ENCODE data around the gene VSIG2.
"Not testable (repeated sequence)": the region's sequence is repeated elsewhere in the genome, so short reads cannot be mapped to it uniquely, and the experiment has no call there.

VSIG2 gene

GRCh38 chr11:124778281-124778680 is 26.2 kb upstream of the VSIG2 start:
- TF ChIP-seq, protein P1, sequence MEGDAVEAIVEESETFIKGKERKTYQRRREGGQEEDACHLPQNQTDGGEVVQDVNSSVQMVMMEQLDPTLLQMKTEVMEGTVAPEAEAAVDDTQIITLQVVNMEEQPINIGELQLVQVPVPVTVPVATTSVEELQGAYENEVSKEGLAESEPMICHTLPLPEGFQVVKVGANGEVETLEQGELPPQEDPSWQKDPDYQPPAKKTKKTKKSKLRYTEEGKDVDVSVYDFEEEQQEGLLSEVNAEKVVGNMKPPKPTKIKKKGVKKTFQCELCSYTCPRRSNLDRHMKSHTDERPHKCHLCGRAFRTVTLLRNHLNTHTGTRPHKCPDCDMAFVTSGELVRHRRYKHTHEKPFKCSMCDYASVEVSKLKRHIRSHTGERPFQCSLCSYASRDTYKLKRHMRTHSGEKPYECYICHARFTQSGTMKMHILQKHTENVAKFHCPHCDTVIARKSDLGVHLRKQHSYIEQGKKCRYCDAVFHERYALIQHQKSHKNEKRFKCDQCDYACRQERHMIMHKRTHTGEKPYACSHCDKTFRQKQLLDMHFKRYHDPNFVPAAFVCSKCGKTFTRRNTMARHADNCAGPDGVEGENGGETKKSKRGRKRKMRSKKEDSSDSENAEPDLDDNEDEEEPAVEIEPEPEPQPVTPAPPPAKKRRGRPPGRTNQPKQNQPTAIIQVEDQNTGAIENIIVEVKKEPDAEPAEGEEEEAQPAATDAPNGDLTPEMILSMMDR (IDR thresholded peaks at IDR 0.05; ENCODE audit: low read depth, low read length, missing control alignments) = no peak
- H3K4me3 ChIP-seq (ENCODE audit: low read depth, low read length) = no peak overlapping the region
- DNase-seq (ENCODE audit: low read depth) = no peak

GRCh38 chr11:124776865-124777645 is 25.0 kb upstream of the VSIG2 start:
- TF ChIP-seq, protein P1 (IDR thresholded peaks at IDR 0.05; ENCODE audit: low read depth, low read length, missing control alignments) = no peak
- DNase-seq (ENCODE audit: low read depth) = no peak
- H3K4me3 ChIP-seq (ENCODE audit: low read depth, low read length) = no peak overlapping the region

DNA sequence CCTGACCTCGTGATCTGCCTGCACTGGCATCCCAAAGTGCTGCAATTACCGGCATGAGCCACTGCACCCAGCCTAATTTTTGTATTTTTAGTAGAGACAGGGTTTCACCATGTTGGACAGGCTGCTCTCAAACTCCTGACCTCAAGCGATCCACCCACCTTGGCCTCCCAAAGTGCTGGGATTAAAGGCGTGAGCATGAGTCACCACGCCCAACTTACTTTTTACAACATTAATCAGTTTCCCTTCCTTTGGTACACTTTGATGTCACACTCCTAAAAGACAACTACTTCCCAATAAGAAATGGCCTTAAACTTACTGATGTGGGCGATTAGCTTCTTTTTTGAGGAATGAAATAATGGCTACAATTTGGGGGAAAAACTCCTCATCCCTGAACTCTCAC is 18.9 kb upstream of the VSIG2 start:
- DNase-seq (ENCODE audit: low read depth); H3K4me3 ChIP-seq (ENCODE audit: low read depth, low read length): not testable (repeated sequence)

GRCh38 chr11:124769806-124770774 is 18.0 kb upstream of the VSIG2 start:
- no peak overlapping the region for H3K4me3 ChIP-seq (ENCODE audit: low read depth, low read length)
- DNase-seq (ENCODE audit: low read depth) = no peak
- TF ChIP-seq, protein P1 (IDR thresholded peaks at IDR 0.05; ENCODE audit: low read depth, low read length, missing control alignments) = no peak

- no peak for DNase-seq (ENCODE audit: low read depth)
- TF ChIP-seq, protein P1 (IDR thresholded peaks at IDR 0.05; ENCODE audit: low read depth, low read length, missing control alignments) = no peak
- H3K4me3 ChIP-seq (ENCODE audit: low read depth, low read length) = no peak overlapping the region
Observed at GRCh38 chr11:124768914-124769313, 16.9 kb upstream of the VSIG2 start.

GRCh38 chr11:124766156-124766555 is 14.1 kb upstream of the VSIG2 start:
- DNase-seq (ENCODE audit: low read depth) = no peak
- TF ChIP-seq, protein P1 (IDR thresholded peaks at IDR 0.05; ENCODE audit: low read depth, low read length, missing control alignments) = no peak
- H3K4me3 ChIP-seq (ENCODE audit: low read depth, low read length) = no peak overlapping the region

Measured in GM12864 (cell line).